ENCODE results near the gene U2AF1L4.
A peak's percentile ranks its signal among the peaks of the same experiment; 100 is the strongest.

The U2AF1L4 gene

GRCh38 chr19:35703343-35703742 is 41.9 kb downstream of the U2AF1L4 start:
- DNase-seq = no peak

DNA sequence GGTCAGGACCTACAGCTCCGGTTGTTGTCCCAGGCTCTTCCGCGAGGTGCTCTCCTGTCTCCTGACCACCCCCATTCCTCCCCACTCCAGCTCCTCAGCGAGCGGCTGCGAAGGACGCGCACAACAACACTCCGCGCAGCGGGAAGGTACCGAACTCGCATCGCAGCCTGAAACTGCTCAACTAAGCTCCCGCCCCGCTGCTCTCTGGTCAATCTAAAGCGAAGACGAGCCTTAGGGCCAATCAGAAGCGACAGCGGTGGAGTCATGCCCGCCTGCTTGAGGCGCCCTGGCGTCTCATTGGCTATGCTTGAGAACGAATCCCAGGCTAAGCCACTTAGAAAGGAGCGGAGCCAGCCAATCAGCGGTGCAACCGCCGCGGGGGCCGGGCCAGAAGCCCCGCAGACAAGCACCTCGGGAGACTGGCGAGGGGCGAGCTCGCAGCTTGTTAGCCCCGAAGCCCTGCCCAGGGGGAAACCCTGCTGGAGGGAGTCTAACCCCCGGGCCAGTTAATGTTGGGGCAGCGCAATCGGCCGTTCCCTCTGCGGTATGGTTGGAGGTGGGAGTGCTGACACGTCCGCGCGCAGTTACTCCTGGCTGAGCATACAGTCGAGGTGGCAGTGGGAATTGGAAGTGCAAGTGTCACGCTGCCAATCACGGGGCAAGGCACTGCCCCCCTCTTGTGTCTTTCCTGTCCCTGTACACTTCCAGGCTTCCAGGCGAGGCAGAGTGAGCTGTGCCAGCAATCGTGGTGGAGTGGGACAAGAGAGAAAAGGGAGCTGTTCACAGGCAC is 42.8 kb downstream of the U2AF1L4 start:
- DNase-seq = peak; percentile 89

DNA sequence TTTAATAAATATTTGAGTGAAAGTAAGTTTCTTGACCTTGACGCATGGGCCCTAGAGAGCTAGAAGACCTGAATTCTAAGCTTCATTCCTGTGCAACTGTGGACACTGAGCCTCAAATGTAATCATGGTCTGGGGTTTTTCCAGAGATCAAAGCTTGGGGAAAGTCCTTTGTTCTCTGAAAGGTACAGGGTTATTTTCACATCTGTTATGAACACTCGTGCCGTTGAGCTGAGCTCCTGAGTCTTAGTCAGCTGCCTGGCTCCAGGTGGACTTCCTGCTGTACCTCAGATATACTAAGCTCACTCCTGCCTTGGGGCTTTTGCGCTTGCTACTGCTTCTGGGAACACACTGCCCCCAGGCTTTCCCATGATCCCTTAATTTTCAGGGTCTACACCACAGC is 48.4 kb downstream of the U2AF1L4 start:
- DNase-seq = no peak

- DNase-seq = no peak
These were observed 49.3 kb downstream of the U2AF1L4 start for GRCh38 chr19:35695895-35696422.

DNA sequence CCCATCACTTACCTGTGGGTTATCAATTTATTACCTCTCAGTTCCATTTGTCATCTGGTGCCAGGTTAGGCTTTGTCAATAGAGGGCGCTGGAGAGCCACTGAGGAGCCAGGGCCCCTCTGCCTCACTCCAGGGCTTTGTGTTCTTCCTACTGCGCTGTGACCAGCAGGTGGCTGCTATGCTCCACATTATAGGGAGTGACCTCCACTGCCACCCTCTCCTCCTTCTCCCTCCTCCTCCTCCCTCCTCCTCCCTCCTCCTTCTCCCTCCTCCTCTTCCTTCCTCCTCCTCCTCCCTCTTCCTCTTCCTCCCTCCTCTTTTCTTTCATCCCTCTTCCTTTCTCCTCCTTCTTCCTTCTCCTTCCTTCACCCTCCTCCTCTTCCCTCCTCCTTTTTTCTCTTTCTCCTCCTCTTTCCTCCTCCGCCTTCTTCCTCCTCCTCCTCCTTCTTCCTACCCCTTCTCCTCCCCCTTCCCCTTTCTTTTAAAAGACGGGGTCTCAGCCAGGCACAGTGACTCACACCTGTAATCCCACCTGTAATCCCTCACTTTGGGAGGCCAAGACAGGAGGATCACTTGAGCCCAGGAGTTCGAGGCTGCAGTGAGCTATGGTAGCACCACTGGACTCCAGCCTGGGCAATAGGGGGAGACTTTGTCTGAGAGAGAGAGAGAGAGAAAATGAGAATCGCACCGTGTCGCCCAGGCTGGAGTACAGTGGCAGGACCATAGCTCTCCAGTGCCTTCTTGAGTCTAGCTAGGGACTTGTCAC is 51.2 kb downstream of the U2AF1L4 start:
- peak; percentile 90 for DNase-seq

GRCh38 chr19:35693422-35693821 is 51.8 kb downstream of the U2AF1L4 start:
- no peak for DNase-seq

Data from activated CD8-positive, alpha-beta memory T cell treated with anti-CD3 and anti-CD28 coated beads, Interleukin-2, amount 50 U/mL, for 4 hours (primary cell).